ENCODE measurements around the gene CS. TPM values are rescaled to one million over a fixed set of nuclear protein-coding genes. Genes with fewer than 3 reads are reported as not detected.

CS gene
- total and polyA plus RNA-seq, 2 of the 4 experiments (the other 2 are of a cell fraction) = 139 to 146 TPM

DNA sequence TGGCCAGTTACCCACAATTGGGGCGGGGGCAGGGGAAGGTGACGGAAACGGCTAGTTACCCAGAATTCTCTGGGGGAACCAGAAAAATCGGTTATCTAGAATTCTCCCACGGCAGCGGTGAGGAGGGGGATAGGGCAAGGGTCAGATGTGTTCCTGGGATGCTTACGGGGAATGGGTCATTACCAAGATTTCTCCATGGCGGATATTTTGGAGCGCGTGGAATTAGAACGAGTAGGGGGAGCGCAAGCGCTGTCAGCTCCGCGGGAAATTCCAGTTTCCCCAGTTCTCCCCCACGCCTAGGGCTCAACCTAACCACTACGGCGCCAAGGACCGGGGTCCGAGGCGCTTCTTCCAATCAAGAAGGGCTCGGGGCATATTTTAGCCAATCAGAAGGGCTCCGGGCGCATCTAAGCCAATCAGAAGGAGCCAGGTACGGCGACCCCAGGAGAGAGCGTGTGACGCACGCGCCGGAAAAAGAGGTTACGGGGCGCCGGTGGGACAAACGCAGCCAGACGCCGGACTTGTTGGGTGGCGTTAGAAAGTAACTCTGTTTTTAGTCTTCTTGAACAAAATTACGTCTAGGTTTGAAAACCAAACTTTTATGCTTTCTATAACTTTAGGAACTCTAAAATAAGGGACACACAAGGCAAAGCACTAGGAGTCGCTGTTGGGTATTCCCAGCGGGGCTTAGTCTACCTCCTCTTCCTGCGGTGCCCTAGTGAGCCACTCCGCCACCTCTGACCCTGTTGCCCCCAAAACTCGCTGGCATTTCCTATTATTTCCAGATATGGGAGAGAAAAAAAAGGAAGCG is 33.8 kb upstream of the CS start, which contains the start of gene PAN2:
Gene PAN2, minus strand, starts transcription at position 322 of the 811 bp plus-strand sequence. CDS start 906 bp downstream, outside the sequence.
- Histone ChIP-seq H3K27ac (ENCODE audit: insufficient read depth, low read length) (peak within 1 kb of the TSS; percentile 74), H3K4me3 (ENCODE audit: insufficient read depth, low read depth, low read length) (peak within 1 kb of the TSS; percentile 56), H3K9me1 (ENCODE audit: insufficient read depth, low read length) (peaks cover 10% of the 10 kb centered on the region), H2AFZ (replicated peaks; ENCODE audit: low read length, poor library complexity) (peak within 1 kb of the TSS; percentile 88), H4K20me1 (ENCODE audit: insufficient read depth, low read length) (no peaks in the 10 kb centered on the region), H3K23ac (ENCODE audit: low read depth, low read length) (peak within 1 kb of the TSS; percentile 89), H3K4me1 (ENCODE audit: control insufficient read depth, insufficient read depth, low read length) (peaks cover 5% of the 10 kb centered on the region; the same call in 1 of the 2 replicates), H4K8ac (ENCODE audit: low read depth in 2 of 2, low read length in 2 of 2) (peak within 1 kb of the TSS; percentile 99 to 100), H3K36me3 (ENCODE audit: control insufficient read depth, insufficient read depth, low read length) (no peaks in the 10 kb centered on the region), H3K9me3 (ENCODE audit: control insufficient read depth, insufficient read depth, low read length) (no peaks in the 10 kb centered on the region), H4K5ac (ENCODE audit: low read depth, low read length) (peak within 1 kb of the TSS; percentile 98), H3K9ac (ENCODE audit: low read depth, low read length) (peak within 1 kb of the TSS; percentile 90), H3K14ac (replicated peaks; ENCODE audit: low read depth, low read length) (peak within 1 kb of the TSS; percentile 89), H3K18ac (ENCODE audit: low read depth, low read length) (peak within 1 kb of the TSS; percentile 81), H4K91ac (ENCODE audit: insufficient read depth, low read depth, low read length) (peak within 1 kb of the TSS; percentile 99), H2AK5ac (ENCODE audit: low read depth, low read length) (peak within 1 kb of the TSS; percentile 99), H2BK120ac (ENCODE audit: low read depth, low read length) (peak within 1 kb of the TSS; percentile 78), H2BK15ac (ENCODE audit: low read depth, low read length) (peak within 1 kb of the TSS; percentile 74), H2BK20ac (ENCODE audit: low read depth, low read length) (peak within 1 kb of the TSS; percentile 73), H2BK5ac (ENCODE audit: low read depth, low read length, poor library complexity, severe bottlenecking) (peak within 1 kb of the TSS; percentile 81), H2AK9ac (replicated peaks; ENCODE audit: low read depth, low read length, poor library complexity) (peak within 1 kb of the TSS; percentile 96), H3K56ac (ENCODE audit: extremely low read depth, insufficient read depth, low read length) (peak within 1 kb of the TSS; percentile 88), H3K27me3 (ENCODE audit: control insufficient read depth, insufficient read depth, low read length) (no peaks in the 10 kb centered on the region), H3K4me2 (ENCODE audit: low read depth, low read length) (peak within 1 kb of the TSS; percentile 95), H3K4ac (ENCODE audit: low read depth, low read length) (peak within 1 kb of the TSS; percentile 100), H3K79me1 (ENCODE audit: low read depth in 1 of 2, low read length in 2 of 2) (peaks cover 10 to 24% of the 10 kb centered on the region in 2 experiments; a peak in 3 of 4 replicates)
- dilution Hi-C loops (cut with HindIII; ENCODE audit: low sequenced_read_pairs, unreplicated experiment) = no loop called here
- BruUV-seq (replicated peaks) = TSS peak; percentile 63
- peak; percentile 97 for DNase-seq
- POLR2A ChIA-PET (ENCODE audit: unreplicated experiment) = interaction anchor here (0.5 to 1.1 kb wide), 3 partner anchors 9 to 18 kb away, joined by 3 to 4 read pairs (median 3); partner anchors contain the start of gene CNPY2
- peak; percentile 99 for ATAC-seq (ENCODE audit: low read depth)
- in situ Hi-C loops (cut with MboI; ENCODE audit: low sequenced_read_pairs) = no loop called here
- 0% methylated on average over 7 of the region's 45 CpGs; no CpG with 5 or more reads in 1 of the 2 experiments for WGBS, 2 experiments (ENCODE audit: extremely low coverage in 2 of 2, insufficient read length in 1 of 2)
- intact Hi-C loops (cut with micrococcal nuclease) = loop anchor here (1.0 kb wide), 1 partner anchor 130 kb away; no protein-coding TSS in a partner anchor
- CTCF ChIA-PET = no interaction called here
- TF ChIP-seq RAD21 (IDR thresholded peaks at IDR 0.05; ENCODE audit: low read length) = no peak; the same call in 1 of the 2 replicates
- TF ChIP-seq MXI1 (IDR thresholded peaks at IDR 0.05; ENCODE audit: borderline replicate concordance, low read depth, low read length) = no peak
- no peak for TF ChIP-seq BHLHE40 (IDR thresholded peaks at IDR 0.05; ENCODE audit: low read depth, low read length)
- peak; percentile 9; the same call in 1 of the 2 replicates for TF ChIP-seq MAZ (IDR thresholded peaks at IDR 0.05; ENCODE audit: borderline replicate concordance, low read depth, low read length)
- TF ChIP-seq MAFK (IDR thresholded peaks at IDR 0.05; ENCODE audit: low read depth, low read length) = no peak
- no peak for TF ChIP-seq CEBPB (IDR thresholded peaks at IDR 0.05; ENCODE audit: low read depth, low read length)
- TF ChIP-seq RCOR1 (IDR thresholded peaks at IDR 0.05; ENCODE audit: insufficient replicate concordance, low read length) = peak; percentile 14
- TF ChIP-seq SMC3 (IDR thresholded peaks at IDR 0.05; ENCODE audit: low read depth, low read length) = no peak; the same call in 1 of the 2 replicates
- peak; percentile 85 for TF ChIP-seq POLR2A (IDR thresholded peaks at IDR 0.05; ENCODE audit: low read depth, low read length)
- no peak for TF ChIP-seq NFE2L2 (IDR thresholded peaks at IDR 0.05; ENCODE audit: low read depth, low read length)
- 0 out of 2 replicates have a peak, but pooled peaks have one; percentile 9 for TF ChIP-seq CHD1 (IDR thresholded peaks at IDR 0.05; ENCODE audit: low read depth, low read length)
- peak; percentile 68 for TF ChIP-seq CTCF (conservative IDR thresholded peaks at IDR 0.05; ENCODE audit: low read depth, low read length)
- TF ChIP-seq, protein P1, sequence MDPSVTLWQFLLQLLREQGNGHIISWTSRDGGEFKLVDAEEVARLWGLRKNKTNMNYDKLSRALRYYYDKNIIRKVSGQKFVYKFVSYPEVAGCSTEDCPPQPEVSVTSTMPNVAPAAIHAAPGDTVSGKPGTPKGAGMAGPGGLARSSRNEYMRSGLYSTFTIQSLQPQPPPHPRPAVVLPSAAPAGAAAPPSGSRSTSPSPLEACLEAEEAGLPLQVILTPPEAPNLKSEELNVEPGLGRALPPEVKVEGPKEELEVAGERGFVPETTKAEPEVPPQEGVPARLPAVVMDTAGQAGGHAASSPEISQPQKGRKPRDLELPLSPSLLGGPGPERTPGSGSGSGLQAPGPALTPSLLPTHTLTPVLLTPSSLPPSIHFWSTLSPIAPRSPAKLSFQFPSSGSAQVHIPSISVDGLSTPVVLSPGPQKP (IDR thresholded peaks at IDR 0.05; ENCODE audit: borderline replicate concordance, low read depth, low read length) = no peak
